Mucosa of gallbladder (tissue), 1 donor: Measurements from ENCODE around the gene RIOX2. TPM values are rescaled to one million over a fixed set of nuclear protein-coding genes. Genes with fewer than 3 reads are reported as not detected.
"Not testable (repeated sequence)": the region's sequence is repeated elsewhere in the genome, so short reads cannot be mapped to it uniquely, and the experiment has no call there.

Source experiments
- DNase-seq: peaks from one replicate; pipeline ENCODE4 v3.0.0-alpha.2; 2020; ENCODE audit warnings: low spot score
- total RNA-seq: library from RNA; stranded (reverse); gene quantifications from one replicate; pipeline ENCODE4 v1.2.1, GENCODE V29; 2021
- donor health status: DM: no; HTN: no; CAD: no.

Gene RIOX2
- total RNA-seq, 1 donor from 2014 or later: 18.6 TPM

GRCh38 chr3:97911459-97911858 is 60.8 kb downstream of the RIOX2 start:
- no peak for DNase-seq

- no peak for DNase-seq
Observed at GRCh38 chr3:97910931-97911351, 61.3 kb downstream of the RIOX2 start.

DNA sequence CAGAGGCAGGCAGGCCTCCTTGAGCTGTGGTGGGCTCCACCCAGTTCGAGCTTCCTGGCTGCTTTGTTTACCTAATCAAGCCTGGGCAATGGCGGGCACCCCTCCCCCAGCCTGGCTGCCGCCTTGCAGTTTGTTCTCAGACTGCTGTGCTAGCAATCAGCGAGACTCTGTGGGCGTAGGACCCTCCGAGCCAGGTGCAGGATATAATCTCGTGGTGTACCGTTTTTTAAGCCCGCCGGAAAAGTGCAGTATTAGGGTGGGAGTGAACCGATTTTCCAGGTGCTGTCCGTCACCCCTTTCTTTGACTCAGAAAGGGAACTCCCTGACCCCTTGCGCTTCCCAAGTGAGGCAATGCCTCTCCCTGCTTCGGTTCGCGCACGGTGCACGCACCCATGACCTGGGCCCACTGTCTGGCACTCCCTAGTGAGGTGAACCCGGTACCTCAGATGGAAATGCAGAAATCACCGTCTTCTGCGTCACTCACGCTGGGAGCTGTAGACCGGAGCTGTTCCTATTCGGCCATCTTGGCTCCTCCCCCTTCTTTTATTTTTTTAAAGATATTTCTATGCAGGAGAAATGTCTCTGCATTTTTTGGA is 61.9 kb downstream of the RIOX2 start:
- DNase-seq: not testable (repeated sequence)

DNA sequence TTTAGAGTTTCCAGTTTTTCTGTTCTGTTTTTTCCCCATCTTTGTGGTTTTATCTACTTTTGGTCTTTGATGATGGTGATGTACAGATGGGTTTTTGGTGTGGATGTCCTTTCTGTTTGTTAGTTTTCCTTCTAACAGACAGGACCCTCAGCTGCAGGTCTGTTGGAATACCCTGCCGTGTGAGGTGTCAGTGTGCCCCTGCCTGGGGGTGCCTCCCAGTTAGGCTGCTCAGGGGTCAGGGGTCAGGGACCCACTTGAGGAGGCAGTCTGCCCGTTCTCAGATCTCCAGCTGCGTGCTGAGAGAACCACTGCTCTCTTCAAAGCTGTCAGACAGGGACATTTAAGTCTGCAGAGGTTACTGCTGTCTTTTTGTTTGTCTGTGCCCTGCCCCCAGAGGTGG is 62.4 kb downstream of the RIOX2 start:
- not testable (repeated sequence) for DNase-seq

GRCh38 chr3:97901313-97902248 is 70.7 kb downstream of the RIOX2 start:
- DNase-seq: no peak

DNA sequence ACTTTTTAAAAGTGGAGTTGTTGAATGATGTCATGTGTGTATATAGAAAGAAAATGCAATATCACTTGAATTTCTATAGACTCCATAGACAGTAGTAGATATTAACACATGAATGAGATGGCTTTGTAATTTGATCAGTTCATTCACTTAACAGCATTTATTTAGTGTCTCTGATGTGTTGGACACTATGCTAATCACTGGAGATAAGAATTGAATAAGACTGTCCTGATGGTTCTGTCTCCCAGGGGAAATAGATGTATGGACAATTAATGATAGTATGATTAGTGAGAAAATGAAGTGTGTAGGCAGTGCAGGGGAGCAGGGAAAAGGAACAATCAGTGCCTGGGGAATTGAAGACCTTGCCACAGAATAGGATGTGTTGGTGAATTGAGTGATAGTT is 72.9 kb downstream of the RIOX2 start:
- DNase-seq: no peak

- DNase-seq: no peak
Observed at GRCh38 chr3:97896547-97896946, 75.7 kb downstream of the RIOX2 start.

DNA sequence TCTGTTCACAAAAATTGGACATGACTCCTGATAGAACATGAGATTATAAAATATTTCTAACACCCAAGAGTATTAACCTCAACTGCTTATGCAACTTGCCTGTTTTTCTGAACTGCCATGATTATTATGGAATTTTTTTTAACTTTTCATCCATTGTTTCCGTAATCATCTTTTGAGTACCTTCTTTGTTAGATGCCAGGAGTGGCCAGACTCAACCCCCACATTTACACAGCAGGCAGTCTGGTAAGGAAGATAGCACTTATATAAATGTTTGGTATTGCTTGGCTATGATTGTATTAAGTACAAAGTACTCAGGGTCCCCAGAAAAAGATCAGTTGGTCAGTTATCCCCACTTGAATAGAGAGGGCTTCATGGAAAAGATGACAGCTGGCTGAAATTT is 76.1 kb downstream of the RIOX2 start:
- DNase-seq: no peak

GRCh38 chr3:97895216-97895615 is 77.0 kb downstream of the RIOX2 start:
- DNase-seq: no peak

GRCh38 chr3:97892852-97893251 is 79.4 kb downstream of the RIOX2 start:
- DNase-seq: no peak

Other genes starting within 250 kb of the RIOX2 start
- 8.9 TPM for gene ARL6, start 207.7 kb downstream of the RIOX2 start, total RNA-seq
- gene CRYBG3, start 150.4 kb downstream of the RIOX2 start, total RNA-seq: 17.7 TPM
- not detected for gene GABRR3, start 62.9 kb upstream of the RIOX2 start, total RNA-seq
- gene OR5AC2, start 114.7 kb upstream of the RIOX2 start, total RNA-seq: not detected
- gene OR5H1, start 158.3 kb upstream of the RIOX2 start, total RNA-seq: not detected
- gene OR5H14, start 175.0 kb upstream of the RIOX2 start, total RNA-seq: not detected
- not detected for gene OR5H15, start 194.3 kb upstream of the RIOX2 start, total RNA-seq